Muscle layer of colon (tissue), 2 donors: ENCODE results near the gene SKA3.
"Not testable (repeated sequence)": the region's sequence is repeated elsewhere in the genome, so short reads cannot be mapped to it uniquely, and the experiment has no call there.

ENCODE experiments used
- H3K27ac ChIP-seq: one replicate; pipeline ENCODE4 v1.7.0; 2013; ENCODE audit warnings: low read depth, mild to moderate bottlenecking, low read length, moderate library complexity
- H3K27me3 ChIP-seq, 2 donors: one replicate each; pipeline ENCODE4 v1.7.0; 2013; ENCODE audit warnings: low read length in 2 of 2, mild to moderate bottlenecking in 2 of 2; ENCODE audit not compliant: insufficient read depth in 2 of 2, control insufficient read depth in 1 of 2
- H3K36me3 ChIP-seq: one replicate; pipeline ENCODE4 v1.7.0; 2013; ENCODE audit warnings: mild to moderate bottlenecking, low read length; ENCODE audit not compliant: insufficient read depth
- H3K4me1 ChIP-seq: one replicate; pipeline ENCODE4 v1.7.0; 2013; ENCODE audit warnings: mild to moderate bottlenecking, low read length; ENCODE audit not compliant: insufficient read depth
- H3K4me3 ChIP-seq, 2 donors: one replicate each; pipeline ENCODE4 v1.7.0; 2013; ENCODE audit warnings: low read length in 2 of 2, low read depth in 1 of 2, mild to moderate bottlenecking in 1 of 2, moderate library complexity in 1 of 2
- H3K9ac ChIP-seq: one replicate; pipeline ENCODE4 v1.7.0; 2013; ENCODE audit warnings: low read length
- H3K9me3 ChIP-seq: one replicate; pipeline ENCODE4 v1.7.0; 2013; ENCODE audit warnings: mild to moderate bottlenecking, low read length
- donor health status: abdominal sarcoma.
- donor health status: Adenocarcinoma of cecum.

Gene SKA3

DNA sequence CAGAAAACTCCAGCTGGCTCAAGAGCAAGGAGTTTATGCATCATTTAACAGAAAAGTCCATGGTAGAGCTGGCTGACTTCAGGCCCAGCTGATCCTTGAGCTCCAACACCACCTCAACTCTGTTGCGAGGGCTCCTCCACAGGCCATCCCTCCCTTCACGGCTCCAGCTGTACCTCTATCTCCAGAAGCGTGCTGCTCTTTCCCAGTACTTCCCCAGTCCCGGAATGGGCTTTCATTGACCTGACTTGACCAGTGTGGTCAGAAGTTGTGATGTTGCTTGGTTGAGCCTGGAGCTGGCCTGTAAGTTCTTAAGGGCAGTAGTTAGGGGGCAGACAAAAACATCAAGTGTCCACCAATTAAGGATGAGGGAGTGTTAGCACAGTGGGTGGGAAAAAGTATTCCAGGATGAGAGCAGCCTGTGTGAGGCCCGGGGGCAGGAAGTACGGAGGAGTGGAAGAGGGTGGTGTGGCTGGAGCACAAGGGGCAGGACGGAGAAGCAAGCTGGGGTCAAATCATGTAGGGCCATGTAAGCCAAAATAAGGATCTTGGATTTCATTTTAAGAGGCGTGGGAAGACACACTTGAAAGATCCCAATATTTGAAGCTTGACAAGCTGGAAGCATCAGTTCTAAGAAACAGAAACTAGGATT is 24.0 kb downstream of the SKA3 start:
- Histone ChIP-seq H3K27me3 (no peaks in the 10 kb centered on the region), H3K9ac (no peak overlapping the region), H3K4me1 (no peaks in the 10 kb centered on the region), H3K9me3 (no peaks in the 10 kb centered on the region), H3K27ac (no peak overlapping the region), H3K36me3 (peaks cover 13% of the 10 kb centered on the region), H3K4me3 (no peak overlapping the region)

DNA sequence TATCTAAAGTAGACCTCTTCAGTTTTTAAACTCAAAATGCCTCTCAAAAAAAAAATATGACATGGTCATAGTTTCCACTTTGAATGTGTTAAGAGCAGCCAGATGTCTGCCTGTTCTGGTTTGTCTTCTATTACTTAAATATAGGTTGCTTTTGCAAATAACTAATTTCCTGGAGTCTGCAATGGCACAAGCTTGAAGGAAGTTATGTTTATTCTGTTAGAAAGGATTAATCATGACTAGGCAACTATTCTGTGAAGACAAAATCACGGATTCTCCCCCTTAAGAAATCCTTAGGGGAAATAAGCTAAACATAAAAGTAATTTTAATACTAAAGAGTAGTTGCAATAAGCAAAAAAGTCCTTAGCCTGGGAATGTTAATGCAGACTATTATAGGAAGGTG is 26.3 kb downstream of the SKA3 start:
- H3K36me3 ChIP-seq: peaks cover 27% of the 10 kb centered on the region
- H3K9ac ChIP-seq: no peak overlapping the region
- H3K27me3 ChIP-seq: no peaks in the 10 kb centered on the region
- no peaks in the 10 kb centered on the region for H3K4me1 ChIP-seq
- no peak overlapping the region for H3K4me3 ChIP-seq
- H3K27ac ChIP-seq: no peak overlapping the region
- no peaks in the 10 kb centered on the region for H3K9me3 ChIP-seq

DNA sequence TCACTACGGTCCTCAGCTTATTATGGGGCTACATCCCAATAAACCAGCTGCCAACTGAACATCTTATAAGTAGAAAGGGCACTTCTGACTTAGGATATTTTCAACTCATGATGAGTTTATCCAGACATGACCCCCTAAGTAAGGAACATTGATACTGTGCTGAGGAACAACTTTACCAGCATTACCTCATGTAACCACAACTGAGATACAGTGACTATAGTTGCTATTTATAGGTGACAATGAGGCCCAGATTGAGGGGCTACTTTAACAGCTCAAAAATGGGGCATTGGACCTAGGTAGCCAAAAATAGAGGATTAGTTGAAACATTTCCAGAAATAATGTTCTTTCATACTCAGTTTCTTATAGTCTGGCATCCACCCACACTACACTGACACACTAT is 26.8 kb downstream of the SKA3 start:
- Histone ChIP-seq H3K27ac (no peak overlapping the region), H3K4me1 (no peaks in the 10 kb centered on the region), H3K9ac (no peak overlapping the region), H3K27me3 (no peaks in the 10 kb centered on the region), H3K4me3 (no peak overlapping the region), H3K9me3 (no peaks in the 10 kb centered on the region), H3K36me3 (peaks cover 27% of the 10 kb centered on the region)

DNA sequence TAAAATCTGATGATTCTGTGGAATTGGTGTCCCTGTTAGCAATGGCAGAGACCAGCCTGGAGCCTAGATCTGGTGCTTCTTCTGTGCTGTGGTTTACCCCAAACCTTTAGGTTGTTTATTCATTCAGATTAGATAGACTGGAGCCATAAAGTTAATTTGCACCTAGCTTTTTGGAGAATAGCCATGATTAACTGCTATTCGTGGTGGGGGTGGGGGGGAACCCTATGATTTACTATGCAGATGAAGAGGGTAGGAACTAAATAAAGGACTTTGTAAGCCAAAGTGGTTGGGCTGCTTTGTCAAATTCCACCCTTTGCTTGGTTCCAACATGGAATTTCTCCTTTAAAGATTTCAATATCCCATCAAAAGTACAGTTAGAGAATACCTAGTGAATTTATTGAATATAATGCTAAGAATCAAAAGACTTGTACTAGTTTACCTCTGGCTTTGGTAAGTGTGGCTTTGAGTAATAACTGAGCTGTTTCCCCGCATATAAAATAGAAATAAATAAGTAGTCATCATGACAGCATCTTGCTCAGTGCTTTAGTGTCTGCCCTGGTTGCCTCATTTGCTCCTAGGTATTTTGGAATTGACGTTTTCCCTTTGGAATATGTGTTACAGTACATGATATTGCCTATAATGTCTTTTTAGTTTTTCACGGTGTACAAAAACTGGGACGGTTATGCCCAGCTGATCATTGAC is 27.6 kb downstream of the SKA3 start:
- Histone ChIP-seq H3K27ac (no peak overlapping the region), H3K9ac (no peak overlapping the region), H3K4me3 (no peak overlapping the region)

DNA sequence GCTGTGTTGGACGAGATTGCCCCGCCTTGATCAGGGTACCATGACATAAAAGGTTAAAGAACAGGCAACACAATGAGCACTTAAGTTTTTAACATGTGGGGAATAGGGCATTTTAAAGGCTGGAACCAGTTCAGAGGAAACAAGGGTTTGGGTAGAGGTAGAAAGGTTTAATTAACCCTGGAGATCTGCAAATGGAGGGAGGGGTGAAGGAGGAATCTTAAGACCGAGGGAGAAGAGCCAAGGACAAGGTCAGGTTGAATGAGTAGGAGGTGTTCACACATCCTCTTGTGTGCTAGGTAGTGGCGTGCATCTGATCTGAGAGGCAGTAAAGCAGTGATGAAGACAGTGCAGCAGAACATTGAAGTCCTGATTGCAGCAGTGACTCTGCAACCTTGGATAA is 28.5 kb downstream of the SKA3 start:
- Histone ChIP-seq H3K4me1 (peaks cover 11% of the 10 kb centered on the region), H3K4me3 (no peak overlapping the region), H3K36me3 (peaks cover 31% of the 10 kb centered on the region), H3K27me3 (no peaks in the 10 kb centered on the region), H3K27ac (no peak overlapping the region), H3K9me3 (no peaks in the 10 kb centered on the region), H3K9ac (no peak overlapping the region)

More for the DNA sequence above, 27.6 kb downstream of the SKA3 start:
- Histone ChIP-seq H3K9me3 (no peaks in the 10 kb centered on the region), H3K4me1 (peaks cover 2% of the 10 kb centered on the region), H3K36me3 (peaks cover 27% of the 10 kb centered on the region), H3K27me3 (no peaks in the 10 kb centered on the region)

- peaks cover 29% of the 10 kb centered on the region for H3K4me1 ChIP-seq
- no peaks in the 10 kb centered on the region for H3K9me3 ChIP-seq
- H3K9ac ChIP-seq: no peak overlapping the region
- no peak overlapping the region for H3K4me3 ChIP-seq
- H3K27me3 ChIP-seq: no peaks in the 10 kb centered on the region
- no peak overlapping the region for H3K27ac ChIP-seq
- H3K36me3 ChIP-seq: peaks cover 22% of the 10 kb centered on the region
These were observed 33.6 kb downstream of the SKA3 start for GRCh38 chr13:21142766-21143165.

DNA sequence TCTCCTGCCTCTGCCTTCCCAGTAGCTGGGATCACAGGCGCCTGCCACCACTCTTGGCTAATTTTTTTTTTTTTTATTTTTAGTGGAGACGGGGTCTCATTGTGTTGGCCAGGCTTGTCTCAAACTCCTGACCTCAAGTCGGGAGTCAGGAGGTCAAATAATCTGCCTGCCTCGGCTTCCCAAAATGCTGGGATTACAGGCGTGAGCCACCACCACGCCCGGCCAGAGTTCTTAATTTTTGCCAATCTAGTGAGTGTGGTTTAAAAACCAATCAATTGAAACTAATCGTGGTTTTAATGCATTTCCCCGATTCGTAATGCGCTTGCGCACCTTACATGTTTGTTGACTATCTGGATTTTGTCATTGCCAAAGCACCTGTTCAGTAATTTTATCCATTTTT is 37.0 kb downstream of the SKA3 start:
- Histone ChIP-seq H3K36me3 (peaks cover 4% of the 10 kb centered on the region), H3K9ac (no peak overlapping the region), H3K4me1 (peaks cover 29% of the 10 kb centered on the region), H3K9me3 (no peaks in the 10 kb centered on the region), H3K27me3 (no peaks in the 10 kb centered on the region), H3K27ac (peak overlapping the region; percentile 86), H3K4me3 (peak overlapping the region; percentile 40 to 98)

GRCh38 chr13:21138561-21138960 is 37.8 kb downstream of the SKA3 start:
- Histone ChIP-seq H3K4me3 (no peak overlapping the region), H3K27ac (no peak overlapping the region), H3K36me3 (peaks cover 3% of the 10 kb centered on the region), H3K4me1 (peaks cover 25% of the 10 kb centered on the region), H3K27me3 (no peaks in the 10 kb centered on the region), H3K9ac (no peak overlapping the region), H3K9me3 (no peaks in the 10 kb centered on the region)

DNA sequence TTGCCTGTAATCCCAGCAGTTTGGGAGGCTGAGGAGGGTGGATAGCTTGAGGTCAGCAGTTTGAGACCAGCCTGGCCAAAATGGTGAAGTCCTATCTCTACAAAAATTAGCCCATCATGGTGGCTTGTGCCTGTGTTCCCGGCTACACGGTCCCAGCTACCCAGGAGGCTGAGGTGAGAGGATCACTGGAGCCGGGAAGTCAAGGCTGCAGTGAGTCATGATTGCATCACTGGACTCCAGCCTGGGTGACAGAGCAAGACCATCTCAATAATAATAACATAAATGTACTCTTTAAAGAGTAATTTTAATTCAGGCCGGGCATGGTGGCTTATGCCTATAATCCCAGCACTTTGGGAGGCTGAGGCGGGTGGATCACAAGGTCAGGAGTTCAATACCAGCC is 38.7 kb downstream of the SKA3 start:
- Histone ChIP-seq H3K4me3 (no peak overlapping the region), H3K4me1 (peaks cover 16% of the 10 kb centered on the region), H3K9ac (no peak overlapping the region), H3K27ac (no peak overlapping the region), H3K9me3 (no peaks in the 10 kb centered on the region), H3K27me3 (no peaks in the 10 kb centered on the region), H3K36me3 (no peaks in the 10 kb centered on the region)

DNA sequence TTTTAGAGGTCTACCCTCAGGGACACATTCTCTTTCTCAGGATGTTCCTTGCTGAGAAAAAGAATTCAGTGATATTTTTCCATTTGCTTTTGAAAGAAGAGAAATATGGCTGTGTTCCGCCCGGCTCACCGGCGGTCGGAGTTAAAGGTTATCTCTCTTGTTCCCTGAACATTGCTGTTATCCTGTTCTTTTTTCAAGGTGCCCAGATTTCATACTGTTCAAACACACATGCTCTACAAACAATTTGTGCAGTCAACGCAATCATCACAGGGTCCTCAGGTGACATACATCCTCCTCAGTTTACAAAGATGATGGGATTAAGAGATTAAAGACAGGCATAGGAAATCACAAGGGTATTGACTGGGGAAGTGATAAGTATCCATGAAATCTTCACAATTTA is 40.5 kb downstream of the SKA3 start:
- H3K9me3 ChIP-seq, H3K4me1 ChIP-seq, H3K4me3 ChIP-seq, H3K36me3 ChIP-seq, H3K9ac ChIP-seq, H3K27ac ChIP-seq, H3K27me3 ChIP-seq: not testable (repeated sequence)

DNA sequence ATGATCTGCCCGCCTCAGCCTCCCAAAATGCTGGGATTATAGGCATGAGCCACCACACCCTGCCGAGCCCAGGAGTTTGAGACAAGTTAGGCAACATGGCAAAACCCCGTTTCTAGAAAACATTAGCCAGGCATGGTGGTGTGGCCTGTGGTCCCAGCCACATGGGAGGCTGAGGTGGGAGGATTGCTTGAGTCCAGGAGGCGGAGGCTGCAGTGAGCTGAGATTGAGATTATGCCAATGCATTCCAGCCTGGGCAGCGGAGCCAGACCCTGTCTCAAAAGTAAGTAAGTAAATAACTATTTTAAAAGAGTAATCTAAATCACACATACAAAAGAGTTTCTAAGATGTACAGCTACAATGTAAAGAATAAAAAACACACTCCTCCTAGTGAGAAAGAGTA is 41.9 kb downstream of the SKA3 start:
- Histone ChIP-seq H3K9ac (no peak overlapping the region), H3K36me3 (no peaks in the 10 kb centered on the region), H3K4me3 (no peak overlapping the region), H3K9me3 (no peaks in the 10 kb centered on the region), H3K27me3 (no peaks in the 10 kb centered on the region), H3K4me1 (no peaks in the 10 kb centered on the region), H3K27ac (no peak overlapping the region)

DNA sequence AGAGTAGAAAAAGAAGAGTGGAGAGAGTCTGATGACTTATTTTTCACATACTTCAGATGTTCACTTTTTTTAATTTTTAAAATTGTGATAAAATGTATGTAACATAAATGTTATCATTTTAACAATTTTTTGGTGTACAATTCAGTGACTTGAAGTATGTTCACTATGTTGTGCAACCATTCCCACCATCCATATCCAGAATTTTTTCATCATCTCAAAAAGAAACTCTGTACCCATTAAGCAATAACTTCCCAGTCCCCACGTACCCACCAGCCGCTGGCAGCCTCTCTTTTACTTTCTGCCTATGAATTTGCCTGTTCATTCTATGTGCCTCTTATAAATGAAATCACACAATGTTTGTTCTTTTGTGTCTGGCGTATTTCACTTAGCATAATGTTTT is 43.3 kb downstream of the SKA3 start:
- H3K27me3 ChIP-seq: no peaks in the 10 kb centered on the region
- no peak overlapping the region for H3K27ac ChIP-seq
- H3K9me3 ChIP-seq: no peaks in the 10 kb centered on the region
- H3K9ac ChIP-seq: no peak overlapping the region
- no peaks in the 10 kb centered on the region for H3K4me1 ChIP-seq
- H3K36me3 ChIP-seq: no peaks in the 10 kb centered on the region
- H3K4me3 ChIP-seq: no peak overlapping the region
